GM18873 (cell line): ENCODE results near the gene ZRANB1.

Experiments used
- ATAC-seq: cut with Tn5 transposase; IDR thresholded peaks from one replicate; pipeline ENCODE4 v1.9.1; 2021; ENCODE audit warnings: mild to moderate bottlenecking, moderate library complexity, moderate number of reproducible peaks; ENCODE audit not compliant: unreplicated experiment, low FRiP score

Gene ZRANB1

DNA sequence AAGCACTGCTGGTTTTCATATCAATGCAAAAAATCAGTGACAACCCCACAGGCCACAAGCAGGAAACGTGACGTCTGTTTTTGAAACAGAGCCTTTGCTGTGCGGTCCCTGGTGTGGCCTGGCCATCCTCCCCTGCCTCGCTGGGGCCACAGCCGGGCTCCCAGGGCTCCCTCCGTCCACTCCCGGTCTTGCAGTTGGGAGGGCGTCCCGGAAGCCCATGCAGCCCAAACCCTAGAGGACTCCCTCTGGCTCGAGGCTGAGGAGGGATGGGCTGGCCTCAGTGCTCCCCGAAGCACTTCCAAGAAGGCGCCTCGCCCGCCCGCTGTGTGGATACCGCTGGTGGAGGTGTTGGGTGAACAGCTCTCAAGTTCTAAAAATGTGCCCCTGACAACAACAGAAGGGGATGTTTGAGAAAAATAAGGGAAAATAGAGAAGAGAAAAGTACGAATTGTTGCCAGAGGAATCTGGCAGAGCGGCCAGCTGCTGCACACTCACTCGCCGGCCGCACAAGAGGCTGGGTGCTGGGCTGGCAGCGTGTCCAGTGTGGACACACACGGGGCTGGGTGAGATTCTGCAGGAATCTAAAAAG, 73.5 kb downstream of the ZRANB1 start:
- ATAC-seq: no peak

DNA sequence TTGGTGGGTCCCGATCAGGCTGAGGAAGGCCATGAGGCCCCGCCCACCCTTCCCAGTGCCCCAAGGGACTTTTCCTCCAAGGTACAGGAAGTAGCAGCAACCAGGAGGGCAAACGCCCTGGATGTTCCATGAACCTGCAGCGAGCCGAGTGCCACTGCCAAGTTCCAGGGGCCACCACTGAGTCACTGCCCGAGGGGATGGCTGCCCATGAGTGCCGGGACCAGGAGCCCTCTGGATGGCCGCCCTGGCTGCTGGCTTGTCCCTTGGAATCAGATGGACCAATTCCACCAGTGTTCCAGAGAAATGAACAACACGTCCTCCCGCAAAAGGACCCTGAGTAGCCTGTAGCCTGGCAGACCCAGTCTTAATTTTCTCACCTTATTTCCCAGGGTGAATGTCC, 74.2 kb downstream of the ZRANB1 start:
- no peak for ATAC-seq

DNA sequence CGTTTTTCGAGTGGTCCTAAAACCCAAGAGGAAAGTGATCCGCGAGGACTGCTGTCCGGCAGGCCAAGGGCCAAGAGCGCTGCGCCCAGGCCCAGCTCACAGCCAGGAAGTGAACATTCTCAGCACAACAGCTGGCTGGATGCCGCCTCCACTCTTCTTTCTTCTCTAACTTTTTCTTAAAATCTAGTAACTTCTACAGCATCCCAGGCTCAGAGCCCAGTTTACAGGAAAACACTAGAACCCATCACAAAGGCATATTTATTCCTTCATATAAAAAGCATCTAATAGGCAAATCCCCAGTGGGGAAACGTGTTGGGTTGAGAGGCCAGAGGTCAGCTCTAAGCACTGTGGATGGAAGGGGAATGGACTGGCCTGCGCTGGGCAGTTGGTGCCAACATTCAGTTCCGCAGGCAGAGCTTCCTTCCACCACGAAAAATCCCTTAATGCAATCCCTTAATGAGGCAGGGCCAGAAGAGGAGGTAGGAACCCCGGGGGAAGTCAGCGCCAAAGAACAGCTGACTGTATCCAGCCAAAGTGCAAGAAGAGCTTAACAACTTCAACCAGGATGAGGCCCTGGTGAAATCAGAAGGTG, 74.8 kb downstream of the ZRANB1 start:
- ATAC-seq: no peak

GRCh38 chr10:125017547-125018298, 75.8 kb downstream of the ZRANB1 start:
- ATAC-seq: no peak

DNA sequence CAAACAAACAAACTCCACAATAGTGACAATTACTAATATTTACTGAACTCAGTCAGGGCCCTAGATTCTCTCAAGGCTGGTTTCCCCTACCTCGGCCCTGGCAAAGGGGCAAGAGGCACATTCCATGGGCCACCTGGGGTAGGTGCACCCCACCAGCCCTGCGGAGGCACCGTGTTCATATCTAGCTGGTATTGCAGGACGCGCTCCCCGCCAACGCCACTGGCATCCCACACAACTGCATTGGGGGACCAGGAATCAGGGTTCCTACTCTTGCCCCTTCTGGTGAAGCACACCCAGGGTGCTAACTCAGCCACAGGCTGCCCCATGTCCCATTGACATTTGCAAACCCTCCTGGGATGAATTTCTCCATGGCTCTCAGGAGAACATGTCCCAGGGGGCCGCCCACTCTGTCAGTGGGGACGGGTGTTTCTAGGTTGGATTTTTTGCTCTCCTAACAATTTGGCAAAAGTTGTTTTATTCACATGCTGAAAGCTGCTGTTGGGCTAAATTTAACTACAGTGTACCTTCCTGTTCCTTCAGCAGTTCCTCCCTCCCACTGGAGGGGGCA, 76.7 kb downstream of the ZRANB1 start:
- ATAC-seq: no peak

GRCh38 chr10:125020386-125020785, 78.5 kb downstream of the ZRANB1 start:
- no peak for ATAC-seq

DNA sequence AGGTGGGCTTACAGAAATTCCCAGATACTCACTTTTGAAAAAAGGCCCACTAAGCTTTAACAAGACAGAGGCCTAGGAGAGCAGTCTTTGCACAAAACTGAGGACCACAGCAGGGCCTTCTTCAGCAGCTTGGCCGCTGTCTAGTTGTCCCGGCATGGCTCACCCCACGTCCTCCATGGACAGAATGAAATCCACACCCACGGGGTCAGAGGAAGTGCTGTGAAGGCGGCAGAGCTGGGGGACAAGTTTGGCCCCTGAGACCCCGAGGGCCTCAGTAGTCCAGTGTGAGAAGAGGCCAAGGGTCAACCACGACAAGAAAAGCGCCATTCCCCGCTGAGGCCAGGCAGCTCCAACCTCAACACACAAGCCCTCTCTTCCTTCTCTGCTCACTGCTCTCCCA, 78.9 kb downstream of the ZRANB1 start:
- ATAC-seq: no peak

- ATAC-seq: no peak
Observed at GRCh38 chr10:125021686-125022344, 79.9 kb downstream of the ZRANB1 start.

- ATAC-seq: no peak
Observed at GRCh38 chr10:125022671-125023070, 80.7 kb downstream of the ZRANB1 start.

DNA sequence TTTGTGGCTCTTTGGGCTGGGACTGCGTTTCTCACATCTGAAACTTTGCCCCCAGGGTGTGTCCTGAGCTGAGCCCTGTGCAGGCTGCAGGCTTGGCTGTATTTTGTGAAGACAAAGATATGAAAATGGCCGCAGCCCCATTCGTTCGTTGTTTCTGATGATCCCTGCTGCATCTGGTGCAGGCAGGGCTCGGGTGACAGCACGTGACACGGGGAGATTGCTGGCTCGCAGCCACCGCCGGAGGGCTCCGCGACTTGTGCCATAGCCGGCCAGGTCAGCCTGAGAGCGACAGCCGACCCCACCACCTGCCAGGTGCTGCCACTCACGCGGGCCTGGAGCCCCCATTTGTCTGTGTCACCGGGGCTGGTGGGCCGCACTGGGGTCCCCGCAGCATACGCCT, 81.3 kb downstream of the ZRANB1 start:
- no peak for ATAC-seq

- ATAC-seq: no peak
Observed at GRCh38 chr10:125023862-125024496, 82.1 kb downstream of the ZRANB1 start.

DNA sequence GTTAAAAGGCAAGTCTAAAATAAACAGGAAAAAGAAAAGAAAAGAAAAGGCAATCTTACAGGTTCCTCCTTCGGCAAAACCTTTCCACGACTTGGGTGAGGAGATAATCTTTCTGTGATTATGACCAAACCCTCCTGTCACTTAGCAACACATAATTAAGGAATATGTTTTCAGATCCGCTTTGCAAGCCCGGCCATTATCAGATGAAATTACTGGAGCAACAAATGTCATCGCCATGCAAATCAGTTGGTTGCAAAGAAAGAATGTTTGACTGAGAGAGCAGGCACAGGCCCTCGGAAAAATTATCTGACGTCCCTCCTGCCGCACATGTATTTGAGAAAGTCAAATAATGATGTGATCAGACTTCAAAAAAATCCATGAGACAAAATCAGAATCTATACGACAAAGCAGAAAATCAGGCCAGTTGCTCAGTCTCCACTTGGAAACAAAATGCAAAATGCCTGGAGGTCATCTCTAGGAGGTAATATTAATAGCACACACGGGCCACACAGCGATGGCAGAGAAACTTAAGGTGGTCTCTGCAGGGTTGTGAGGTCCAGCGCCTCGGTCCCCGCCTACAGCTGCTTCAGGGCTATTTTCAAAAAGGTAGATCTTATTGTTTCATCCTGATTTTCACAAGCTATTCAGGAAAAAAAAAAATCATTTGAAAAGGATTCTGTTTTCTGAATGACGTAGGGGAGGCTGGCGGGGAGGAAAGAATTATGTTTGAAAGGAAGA, 82.7 kb downstream of the ZRANB1 start:
- ATAC-seq: no peak

GRCh38 chr10:125025341-125025740, 83.4 kb downstream of the ZRANB1 start:
- no peak for ATAC-seq

DNA sequence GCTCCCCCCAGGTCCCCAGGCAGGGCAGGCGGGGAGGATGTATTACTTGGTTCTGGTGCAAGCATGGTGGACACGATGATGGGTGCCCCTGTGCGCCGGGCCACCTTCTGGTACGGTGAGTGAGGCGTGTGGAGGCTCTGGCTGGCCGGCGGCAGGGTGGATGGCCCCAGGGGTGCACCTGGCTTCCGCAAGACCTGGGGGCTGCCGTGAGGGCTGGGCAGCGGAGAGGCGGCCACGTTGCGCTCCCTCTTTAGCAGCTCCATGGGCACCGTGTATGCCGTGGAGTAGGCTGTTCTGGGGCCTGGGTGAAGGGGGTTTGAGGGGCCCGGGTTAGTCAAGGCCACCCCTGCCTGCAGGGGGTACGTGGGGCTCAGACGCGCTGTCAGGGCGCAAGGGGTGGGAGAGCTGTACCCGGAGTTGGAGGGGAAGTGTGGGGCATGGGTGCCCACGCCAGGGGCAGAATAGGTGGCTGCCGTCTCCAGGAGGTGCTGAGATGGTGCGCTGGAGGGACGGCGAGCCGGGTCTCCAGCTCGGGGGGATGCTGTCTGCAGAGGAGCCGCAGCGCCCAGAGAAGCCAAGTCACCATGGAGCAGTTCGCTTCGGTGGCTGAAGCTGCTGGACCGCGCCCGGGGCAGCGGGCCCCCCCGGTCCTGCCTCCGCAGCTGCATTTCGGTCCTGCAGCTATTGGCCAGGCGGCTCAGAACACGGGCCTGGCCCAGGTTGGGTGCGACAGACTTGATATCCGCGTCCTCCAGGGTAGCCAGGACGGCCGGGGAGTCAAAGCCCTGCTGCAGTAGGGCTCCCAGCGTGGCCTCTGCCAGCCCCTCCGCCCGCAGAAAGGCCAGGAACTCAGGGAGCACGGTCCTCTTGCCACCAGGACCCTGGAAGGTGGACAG, 84.4 kb downstream of the ZRANB1 start:
- ATAC-seq: no peak

- no peak for ATAC-seq
Observed at GRCh38 chr10:125026974-125027735, 85.2 kb downstream of the ZRANB1 start.

- no peak for ATAC-seq
Observed at GRCh38 chr10:125027871-125028869, 86.2 kb downstream of the ZRANB1 start.
